Activated T-cell treated with anti-CD3 and anti-CD28 coated beads for 24 hours (primary cell): ENCODE results near the gene FBLN5.

Experiments used
- DNase-seq: peaks from one replicate; pipeline ENCODE4 v3.0.0-alpha.2; 2020; ENCODE audit warnings: low read depth

FBLN5 gene, protein sequence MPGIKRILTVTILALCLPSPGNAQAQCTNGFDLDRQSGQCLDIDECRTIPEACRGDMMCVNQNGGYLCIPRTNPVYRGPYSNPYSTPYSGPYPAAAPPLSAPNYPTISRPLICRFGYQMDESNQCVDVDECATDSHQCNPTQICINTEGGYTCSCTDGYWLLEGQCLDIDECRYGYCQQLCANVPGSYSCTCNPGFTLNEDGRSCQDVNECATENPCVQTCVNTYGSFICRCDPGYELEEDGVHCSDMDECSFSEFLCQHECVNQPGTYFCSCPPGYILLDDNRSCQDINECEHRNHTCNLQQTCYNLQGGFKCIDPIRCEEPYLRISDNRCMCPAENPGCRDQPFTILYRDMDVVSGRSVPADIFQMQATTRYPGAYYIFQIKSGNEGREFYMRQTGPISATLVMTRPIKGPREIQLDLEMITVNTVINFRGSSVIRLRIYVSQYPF

GRCh38 chr14:91947475-91948184 is at the start of gene FBLN5:
Gene FBLN5 (minus strand): TSS chr14:91947694. CDS start chr14:91947229, 465 bp downstream.
- DNase-seq, result peak; percentile 24

- DNase-seq, result no peak
These were observed 49.5 kb upstream of the FBLN5 start for GRCh38 chr14:91996948-91997371.

- no peak for DNase-seq
These were observed 39.7 kb upstream of the FBLN5 start for GRCh38 chr14:91987192-91987591.

DNA sequence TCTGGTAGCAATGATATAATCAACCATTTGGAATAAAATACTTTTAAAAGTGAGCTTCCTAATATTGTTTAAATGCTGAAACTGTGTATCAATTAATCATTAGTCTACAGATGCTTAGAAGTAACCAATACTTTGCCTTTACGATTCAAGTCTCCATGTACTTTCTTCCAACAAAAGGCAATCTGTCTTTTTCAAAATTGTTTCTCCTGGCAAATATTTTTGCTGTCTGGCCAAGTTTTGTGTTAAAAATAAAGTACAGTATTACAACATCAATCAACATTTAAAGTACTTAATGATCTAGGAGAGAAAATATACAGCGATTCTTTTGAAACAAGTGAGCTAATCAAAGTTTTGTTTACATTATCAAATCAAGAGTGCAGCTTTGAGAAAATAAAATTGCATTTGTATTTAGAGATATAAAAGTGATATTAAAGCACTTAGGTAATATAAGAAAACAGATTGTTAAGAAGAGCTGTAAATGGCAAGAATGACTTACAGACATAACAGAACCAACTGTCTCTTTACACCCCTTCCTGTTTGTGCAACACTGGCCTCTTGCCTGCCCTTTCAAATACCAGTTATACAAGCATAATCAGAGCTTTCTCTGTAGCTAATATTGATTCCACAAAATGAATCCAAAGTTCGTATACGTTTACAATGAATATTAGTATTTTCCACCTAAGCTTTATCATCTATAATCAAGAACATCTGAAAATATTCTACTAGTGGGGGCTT is 38.2 kb upstream of the FBLN5 start:
- no peak for DNase-seq

GRCh38 chr14:91985008-91985407 is 37.5 kb upstream of the FBLN5 start:
- DNase-seq, result no peak

DNA sequence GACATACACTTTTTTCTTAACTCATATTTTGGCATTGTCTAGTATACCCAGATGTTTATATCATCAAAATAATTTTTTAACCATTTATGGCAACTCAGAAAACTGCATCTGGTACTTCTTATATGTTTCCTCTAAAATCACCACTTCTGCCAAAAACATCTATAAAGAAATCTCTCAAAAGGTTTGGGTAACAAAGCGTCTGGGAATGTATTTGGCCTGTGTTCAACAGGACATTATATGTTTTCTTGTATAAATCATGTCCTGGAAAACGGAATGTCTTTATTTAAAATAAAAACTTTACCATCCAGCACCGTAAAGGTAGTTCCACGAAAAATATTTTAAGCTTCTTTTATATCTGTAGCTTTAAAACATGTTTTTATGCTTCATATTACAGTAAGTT is 36.1 kb upstream of the FBLN5 start:
- no peak for DNase-seq

GRCh38 chr14:91980157-91980556 is 32.7 kb upstream of the FBLN5 start:
- DNase-seq, result no peak

DNA sequence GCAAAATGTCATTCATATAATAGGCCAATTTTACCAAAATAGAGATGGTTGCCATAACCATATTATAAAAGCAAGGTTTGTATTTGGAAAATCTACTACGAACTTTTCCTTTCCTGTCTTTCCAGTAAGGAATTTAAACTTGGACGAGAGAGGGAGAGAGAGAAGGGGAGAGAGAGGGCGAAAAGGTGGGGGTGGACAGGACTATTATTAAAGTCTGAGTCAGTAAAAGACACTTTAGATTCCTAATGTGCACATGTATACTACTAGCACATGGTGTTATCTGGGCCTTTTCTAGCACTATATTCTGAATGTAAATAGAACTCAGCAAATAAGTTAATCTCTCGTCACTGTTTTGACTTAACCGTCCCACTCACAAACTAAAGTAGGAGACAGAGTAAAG is 30.4 kb upstream of the FBLN5 start:
- no peak for DNase-seq

- no peak for DNase-seq
These were observed 28.3 kb upstream of the FBLN5 start for GRCh38 chr14:91975763-91976162.

DNA sequence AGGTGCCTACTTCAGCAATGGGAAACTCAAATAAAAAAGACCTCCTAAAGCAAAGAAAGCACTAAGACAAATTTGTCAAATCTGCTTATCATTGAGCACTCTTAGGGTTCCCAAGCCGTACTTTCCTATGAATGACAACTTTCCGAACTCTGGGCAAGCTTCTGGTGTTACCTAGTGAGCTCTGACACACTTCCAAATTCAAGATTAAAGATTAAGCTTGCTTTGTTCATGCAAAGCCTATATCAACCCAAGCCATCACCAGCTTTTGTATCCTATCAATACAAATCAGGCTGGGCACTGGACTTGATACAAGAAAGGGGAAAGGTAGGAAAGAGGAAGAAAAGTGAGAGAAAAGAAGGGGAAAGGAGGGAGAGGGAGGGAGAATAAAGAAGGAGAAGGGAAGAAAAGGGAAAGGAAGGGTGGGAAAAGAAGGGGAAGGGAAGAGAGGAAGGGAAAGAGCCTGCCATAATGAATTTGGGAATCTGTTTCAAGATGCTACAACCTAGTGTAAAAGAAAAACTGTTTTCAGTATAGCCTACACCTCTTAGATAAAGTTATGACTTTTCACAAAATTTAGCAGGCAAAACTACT is 23.8 kb upstream of the FBLN5 start:
- DNase-seq, result no peak

DNA sequence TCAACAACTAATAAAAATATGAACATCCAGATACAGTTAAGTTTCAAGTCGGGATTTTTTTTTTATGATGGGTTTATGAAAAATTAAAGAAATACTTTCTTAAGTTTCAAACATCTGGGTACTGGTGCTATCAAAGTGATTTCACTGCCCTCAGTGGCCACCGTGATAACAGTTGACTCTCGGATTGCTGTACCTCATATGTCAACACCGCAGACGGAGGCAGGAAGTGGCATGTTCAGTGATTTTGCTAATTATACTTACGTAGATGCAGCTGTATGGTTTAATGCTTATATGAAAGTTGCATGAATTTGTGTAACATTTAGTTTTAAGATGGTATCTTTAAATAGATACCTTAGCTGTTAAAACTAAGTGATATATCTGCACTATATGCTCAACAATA is 20.8 kb upstream of the FBLN5 start:
- DNase-seq, result peak; percentile 20

- no peak for DNase-seq
These were observed 17.2 kb upstream of the FBLN5 start for GRCh38 chr14:91964724-91965123.

- DNase-seq, result no peak
These were observed 16.5 kb upstream of the FBLN5 start for GRCh38 chr14:91964011-91964410.

GRCh38 chr14:91963465-91963864 is 16.0 kb upstream of the FBLN5 start:
- no peak for DNase-seq

GRCh38 chr14:91961297-91962220 is 14.1 kb upstream of the FBLN5 start:
- DNase-seq, result no peak

DNA sequence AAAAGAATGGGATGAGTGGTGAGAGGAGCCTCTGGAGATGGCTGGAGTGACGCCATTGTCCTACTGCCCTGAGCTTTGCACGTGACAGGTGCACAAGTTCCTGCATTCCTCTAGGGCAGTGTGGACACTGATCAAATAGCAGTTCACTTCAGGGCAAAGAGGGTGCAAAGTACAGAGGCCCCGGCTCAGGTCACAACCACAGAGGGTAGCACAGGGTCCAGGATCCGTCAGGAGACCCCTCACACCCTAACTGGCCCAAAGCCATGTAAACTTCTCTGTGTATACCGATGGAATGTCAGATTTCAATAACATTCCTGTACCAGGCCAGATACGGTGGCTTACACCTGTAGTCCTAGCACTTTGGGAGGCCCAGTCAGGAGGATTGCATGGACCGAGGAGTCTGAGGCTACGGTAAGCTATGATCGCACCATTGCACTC is 10.4 kb upstream of the FBLN5 start:
- no peak for DNase-seq

DNA sequence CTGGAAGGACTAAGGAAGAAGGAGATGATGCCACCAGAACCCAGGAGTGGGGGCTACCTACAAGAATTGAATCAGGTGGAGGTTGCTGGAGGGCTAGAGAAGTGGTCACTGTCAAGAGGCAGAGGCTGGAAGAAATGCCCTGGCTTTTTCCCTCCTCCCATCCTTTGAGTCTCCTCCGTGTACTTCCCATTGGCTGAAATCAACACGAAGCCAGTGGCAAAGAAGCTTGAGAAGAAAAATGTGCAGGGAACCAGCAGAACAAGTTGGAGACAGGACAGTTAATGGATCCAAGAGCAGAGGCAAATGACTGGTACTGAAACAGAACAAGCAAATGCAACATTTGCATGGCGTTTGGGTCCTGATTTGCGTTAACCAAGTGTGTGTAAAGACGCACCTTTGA is 9.1 kb upstream of the FBLN5 start:
- DNase-seq, result no peak

GRCh38 chr14:91955168-91955567 is 7.7 kb upstream of the FBLN5 start:
- no peak for DNase-seq

DNA sequence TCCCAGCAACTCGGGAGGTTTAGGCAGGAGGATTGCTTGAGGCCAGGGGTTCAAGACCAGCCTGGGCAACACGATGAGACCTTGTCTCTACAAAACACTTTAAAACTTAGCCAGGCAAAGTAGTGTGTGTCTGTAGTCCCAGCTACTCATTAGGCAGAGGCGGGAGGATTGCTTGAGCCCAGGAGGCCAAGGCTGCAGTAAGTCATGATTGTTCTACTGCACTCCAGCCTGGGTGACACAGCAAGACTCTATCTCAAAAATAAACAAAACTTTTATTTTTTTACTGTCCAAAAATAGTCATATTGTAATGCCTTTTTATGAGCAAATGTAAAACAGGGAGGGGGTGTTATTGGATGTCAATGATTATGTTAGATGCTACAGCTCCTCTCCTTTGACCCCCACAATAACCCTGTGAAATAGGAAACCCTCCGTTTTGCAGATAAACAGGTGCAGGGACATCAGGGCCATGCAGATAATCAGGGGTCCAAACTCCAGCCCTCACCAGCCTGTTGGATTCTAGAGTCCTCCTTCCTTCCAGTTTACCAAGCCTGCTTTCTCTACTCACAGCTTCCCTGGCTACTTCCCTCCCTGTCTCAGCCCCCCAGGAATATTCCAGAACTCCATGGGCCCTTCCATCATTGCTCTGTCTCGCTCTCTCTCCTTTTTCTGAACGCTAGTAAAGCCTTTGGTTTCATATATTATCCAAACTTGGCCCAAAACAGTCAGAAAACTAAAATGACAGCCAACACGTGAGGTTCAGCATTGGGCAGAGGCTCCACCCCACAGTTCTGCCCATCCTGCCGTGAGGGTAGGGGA is 5.9 kb upstream of the FBLN5 start:
- no peak for DNase-seq
